Stimulated activated naive CD4-positive, alpha-beta T cell (primary cell): ENCODE measurements around the gene TMEM266.

Source experiments
- DNase-seq, 6 experiments: peaks; one replicate each; lab custom pipeline; 2025; lab: John Stamatoyannopoulos, UW

The TMEM266 gene

DNA sequence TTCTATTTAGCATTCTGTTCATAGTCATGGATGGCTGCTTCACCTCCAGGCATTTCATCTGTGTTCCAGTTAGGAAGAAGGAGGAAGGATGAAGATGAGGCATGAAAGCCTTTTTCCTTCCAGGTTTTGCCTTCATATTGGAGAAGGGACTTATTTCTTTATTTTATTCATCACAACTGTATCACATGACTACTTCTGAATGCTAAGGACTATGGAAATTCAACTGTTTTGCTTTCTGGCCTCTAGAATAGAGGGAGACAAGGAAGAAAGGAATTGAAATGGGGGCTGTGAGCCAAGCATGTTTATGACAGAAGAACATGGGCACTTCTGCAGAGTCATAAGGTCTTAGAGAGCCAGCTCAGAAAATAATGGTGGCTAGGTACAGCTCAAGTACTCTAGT lies 10.4 kb downstream of the TMEM266 start:
- DNase-seq: no peak

DNA sequence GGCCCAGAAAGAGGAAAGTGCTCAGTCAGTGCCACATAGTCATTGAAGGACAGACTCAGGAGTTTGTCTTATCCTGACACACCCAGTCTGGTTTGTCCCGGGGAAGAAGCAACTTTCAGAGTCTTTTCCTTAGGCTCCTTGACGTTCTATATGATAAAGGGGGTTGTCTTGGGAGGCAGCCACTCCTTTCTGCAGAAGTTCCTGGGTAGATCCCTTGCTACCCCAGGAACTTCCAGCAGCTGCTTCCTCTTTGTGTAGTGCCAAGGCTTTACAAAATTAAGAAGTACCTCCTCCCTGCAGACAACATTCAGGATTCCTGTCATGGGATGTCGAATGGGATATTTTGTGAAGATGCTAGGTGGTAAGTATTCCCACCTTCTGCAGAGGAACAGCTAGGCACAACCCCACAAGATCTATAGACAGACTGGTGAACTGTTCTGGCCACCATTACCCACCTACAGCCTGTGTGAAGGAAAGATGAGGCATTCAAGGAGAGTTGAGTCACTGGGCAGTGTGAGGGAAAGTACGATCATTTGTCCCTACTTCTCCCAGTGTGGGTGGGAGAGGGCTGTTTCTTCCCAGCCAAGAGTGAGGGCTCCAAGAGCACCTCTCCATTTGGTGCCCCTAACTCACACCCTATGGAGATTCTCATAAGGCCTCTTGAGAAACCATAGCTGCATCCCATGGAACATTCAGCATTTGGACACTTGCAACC lies 11.3 kb downstream of the TMEM266 start:
- DNase-seq: no peak

DNA sequence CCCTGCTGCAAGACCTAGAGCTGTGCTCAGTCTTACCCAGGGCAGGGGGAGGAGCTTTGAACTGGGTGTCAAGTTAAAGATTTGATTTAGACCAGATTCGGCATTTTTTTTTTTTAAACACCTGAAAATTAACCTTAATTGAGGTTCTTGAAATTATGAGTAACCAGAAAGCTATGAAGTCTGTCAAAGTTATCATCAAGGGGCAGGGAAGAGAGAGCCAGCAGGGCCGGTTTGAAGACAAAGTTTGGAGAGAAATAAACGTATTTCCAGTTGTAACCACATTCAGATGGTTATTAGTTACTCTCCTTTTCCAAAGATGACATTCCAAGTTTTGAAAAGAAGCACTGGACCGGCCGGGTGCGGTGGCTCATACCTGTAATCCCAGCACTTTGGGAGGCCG lies 12.0 kb downstream of the TMEM266 start:
- no peak for DNase-seq

DNA sequence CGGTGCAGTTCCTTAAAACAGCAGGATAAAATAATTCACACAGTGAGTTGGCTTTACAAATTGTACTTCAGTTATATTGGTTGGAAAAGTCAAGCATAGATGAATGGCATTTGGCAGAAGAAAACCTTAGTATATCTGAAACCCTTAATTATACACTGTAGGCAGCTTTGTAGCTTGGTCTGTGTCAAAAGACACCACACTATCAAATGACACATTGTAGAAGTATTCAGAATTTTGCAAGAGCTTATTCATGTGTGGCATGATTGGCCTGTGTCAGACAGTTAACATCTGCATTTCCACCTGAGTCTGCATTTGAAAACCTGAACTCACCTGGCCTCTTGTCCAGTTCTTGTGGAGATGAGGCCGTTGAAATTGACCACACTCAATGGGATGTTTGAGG lies 13.8 kb downstream of the TMEM266 start:
- no peak for DNase-seq

DNA sequence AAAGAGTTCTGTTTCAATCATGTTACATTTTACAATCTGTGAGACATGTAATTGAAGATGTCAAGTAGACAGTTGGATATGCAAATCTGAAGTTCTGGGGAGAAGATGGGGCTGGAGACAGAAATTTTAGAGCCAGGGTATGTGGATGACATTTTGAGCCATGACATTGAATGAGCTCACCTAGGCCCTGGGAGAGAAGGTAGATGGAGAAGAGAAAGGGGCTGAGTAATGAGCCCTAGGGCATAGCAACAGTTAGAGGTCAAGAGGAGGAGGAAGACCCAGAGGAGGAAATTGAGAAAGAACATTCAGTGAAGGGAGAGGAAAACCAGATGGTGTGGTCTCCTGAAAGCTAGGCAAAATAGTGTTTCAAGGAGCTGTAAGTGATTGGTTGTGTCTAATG lies 15.3 kb downstream of the TMEM266 start:
- DNase-seq: no peak

DNA sequence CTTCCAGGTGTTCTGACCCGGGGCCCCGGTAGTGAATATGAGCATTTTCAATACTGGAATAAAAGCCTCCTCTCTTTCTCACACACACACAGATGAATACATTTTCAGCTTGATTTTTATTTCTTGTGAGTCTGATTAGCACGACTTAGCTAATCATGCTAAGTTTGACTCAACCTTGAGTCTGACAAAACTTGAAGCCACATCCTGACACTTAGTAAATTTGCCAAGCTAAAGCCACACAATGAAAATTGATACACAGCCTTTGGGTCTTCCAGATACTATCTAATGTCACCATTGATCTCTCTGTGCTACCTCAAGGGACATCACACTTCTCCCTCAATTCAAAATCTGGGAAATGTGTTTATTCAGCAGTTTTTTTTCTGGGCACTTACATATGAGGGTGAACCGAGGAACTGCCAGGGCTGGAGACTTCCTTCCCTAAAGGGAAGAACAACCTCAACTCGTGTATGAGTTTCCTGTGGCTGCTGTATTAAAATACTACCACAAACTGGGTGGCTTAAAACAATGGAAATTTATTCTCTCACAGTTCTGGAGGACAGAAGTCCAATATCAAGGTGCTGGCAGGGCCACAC lies 18.6 kb downstream of the TMEM266 start:
- no peak for DNase-seq

DNA sequence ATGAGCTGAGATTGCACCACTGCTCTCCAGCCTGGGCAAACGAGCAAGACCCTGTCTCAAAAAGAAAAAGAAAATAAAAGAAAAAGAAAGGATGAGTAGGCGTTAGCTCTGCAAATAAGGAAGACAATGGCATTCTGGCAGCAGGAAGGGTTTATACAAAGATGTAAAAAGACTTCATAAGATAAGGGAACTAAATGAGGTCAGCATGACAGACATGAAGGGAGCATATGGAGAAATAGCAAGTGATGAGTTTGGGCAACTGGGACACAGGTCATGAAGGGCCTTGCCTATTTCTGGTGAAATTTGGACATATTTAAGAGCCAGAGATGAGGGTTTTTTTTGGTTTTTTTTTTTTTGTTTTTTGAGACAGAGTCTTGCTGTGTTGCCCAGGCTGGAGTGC lies 24.5 kb downstream of the TMEM266 start:
- DNase-seq: no peak

DNA sequence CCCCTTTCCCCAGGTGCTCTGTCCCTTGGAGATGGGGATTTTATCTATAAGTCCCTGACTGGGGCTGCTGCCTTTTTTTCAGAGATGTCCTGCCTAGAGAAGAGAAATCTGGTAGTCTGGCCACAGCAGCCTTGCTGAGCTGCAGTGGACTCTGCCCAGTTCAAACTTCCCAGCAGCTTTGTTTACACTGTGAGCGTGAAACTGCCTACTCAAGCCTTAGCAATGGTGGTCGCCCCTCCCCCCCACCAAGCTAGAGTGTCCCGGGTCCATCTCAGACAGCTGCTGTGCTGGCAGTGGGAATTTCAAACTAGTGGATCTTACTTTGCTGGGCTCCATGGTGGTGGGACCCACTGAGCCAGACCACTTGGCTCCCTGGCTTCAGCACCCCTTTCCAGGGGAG lies 38.9 kb downstream of the TMEM266 start:
- DNase-seq: no peak

DNA sequence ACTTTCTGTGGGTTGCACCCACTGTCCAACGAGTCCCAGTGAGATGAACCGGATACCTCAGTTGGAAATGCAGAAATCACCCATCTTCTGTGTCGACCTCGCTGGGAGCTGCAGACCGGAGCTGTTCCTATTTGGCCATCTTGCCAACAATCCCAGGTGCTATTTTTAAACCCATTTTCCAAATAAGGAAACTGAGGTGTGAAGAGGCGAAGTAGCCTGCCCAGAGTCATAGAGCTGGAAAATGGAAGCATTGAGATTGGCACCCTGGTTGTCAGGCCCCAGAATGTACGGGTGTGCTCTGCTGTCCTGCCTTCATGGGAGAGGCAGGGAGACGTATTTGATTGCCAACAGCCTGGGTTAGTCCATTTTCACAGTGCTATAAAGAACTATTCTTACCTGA lies 39.6 kb downstream of the TMEM266 start:
- no peak for DNase-seq

DNA sequence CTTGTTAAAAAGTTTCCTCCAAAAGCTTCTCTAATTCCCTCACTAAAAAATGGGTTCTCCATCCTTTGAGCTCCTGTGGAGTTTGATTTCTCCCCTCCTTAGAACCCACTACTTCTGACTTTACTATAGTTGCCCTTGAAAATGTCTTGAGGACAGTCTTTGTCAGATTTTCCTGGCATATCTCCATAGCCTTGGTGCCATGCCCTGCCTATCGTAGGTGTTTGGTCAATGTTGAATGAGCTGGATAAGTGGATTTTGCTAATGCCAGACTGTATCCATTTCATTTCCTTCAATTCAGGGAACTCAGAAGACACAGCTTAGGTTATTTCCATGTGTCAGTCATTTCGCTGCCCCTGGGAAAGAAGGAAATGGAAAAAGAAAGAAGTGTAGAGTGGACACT lies 40.6 kb downstream of the TMEM266 start:
- no peak for DNase-seq

DNA sequence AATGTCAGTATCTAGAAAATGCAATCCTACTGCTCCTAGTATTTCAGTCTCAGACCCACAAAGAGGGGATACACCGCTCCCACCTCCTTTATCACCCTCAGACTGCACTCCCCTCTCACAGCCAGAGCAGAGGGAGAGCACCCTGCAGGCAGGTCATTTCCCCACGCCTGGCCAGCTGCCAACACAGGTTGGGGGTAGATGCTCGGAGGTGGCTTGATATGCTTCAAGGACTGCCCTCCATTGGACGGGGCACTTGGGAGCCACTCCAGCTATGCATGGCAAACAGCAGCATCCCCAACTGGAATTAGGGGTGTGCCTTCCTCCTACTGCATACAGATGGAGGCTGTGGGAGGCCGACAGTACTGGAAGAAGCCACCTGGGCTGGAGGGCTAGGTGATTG lies 41.9 kb downstream of the TMEM266 start:
- no peak for DNase-seq

DNA sequence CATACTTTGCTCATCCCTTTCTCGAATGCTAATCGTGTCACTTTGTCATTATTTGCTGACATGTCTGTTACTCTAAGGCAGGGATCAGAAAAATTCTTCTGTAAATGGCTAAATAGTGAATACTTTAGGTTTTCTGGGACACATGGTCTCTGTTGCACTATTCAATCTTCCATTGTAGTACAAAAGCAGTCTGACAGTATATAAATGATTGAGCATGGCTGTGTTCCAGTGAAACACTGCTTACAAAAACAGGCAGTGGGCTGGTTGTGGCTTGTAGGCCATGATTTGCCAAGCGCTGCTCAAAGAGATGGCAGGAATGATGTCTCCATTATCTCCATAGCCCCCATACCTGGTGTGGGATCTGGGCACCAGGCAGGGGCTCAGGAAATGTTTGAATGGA lies 45.6 kb downstream of the TMEM266 start:
- no peak for DNase-seq

DNA sequence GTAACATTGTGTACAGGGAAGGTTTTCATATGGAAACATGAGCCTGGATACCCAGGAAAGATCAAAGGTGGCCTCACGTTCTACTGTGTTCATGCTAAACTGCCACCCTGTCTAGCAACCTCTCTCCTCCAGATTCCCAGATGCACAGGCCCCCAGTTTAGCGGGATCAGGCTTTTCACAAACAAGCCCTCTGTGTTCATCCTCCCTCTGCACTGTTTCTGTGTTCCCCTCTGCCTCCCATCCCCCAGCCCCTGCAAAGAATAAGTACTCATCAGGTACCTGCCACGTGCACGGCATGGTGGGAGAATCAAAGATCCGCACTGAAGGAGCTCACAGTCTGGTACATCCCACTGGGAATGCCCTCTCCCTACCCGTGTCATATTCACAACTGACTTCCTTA lies 46.1 kb downstream of the TMEM266 start:
- DNase-seq: no peak

DNA sequence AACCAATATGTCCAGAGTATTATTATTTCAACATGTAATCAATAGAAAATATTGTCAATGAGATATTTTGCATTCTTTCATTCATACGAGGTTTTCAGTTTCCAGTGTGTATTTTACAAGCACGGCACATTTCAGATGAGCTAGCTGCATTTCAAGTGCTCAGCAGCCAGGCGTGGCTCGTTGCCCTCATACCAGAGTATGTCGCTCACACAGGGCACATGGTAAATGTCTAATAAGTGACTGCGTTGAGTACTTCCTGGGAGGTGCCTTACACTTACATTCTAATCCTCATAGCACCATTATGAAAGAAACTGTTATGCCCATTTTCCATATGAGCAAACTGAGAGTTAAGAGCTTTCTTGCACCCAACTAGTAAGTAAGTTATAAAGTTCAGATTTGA lies 47.4 kb downstream of the TMEM266 start:
- DNase-seq: no peak

DNA sequence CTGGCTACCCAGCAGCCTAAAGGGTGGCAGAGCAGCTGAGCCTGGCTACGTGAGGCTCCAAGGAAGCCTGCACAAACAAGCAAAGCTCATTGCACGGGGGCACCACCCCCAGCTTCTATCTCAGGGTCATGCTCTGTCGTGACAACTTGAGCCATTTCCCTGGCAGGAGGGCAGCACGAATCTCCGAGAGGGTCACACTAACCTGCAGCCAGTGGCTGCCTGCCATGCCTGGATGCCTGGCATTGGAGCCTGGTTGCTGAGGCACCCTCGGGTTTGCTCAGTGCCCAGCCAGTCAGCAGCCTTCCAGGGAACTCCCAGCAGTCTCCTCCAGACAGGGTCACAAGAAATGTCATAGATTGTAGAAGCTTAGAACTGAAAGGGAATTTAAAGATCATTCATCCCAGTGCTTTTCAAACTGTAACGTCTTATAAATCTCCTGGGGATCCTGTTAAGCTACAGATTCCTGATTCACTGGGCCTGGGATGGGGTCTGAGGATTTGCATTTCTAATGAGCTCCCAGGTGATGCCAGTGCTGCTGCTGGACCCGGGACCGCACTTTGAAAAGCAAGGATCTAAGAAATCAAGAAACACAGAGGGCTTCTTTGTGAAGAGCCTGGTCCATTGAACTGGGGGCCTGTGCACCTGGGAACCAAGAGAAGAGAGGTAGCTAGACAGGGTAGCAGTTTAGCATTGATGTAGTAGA lies 48.4 kb downstream of the TMEM266 start:
- no peak for DNase-seq

DNA sequence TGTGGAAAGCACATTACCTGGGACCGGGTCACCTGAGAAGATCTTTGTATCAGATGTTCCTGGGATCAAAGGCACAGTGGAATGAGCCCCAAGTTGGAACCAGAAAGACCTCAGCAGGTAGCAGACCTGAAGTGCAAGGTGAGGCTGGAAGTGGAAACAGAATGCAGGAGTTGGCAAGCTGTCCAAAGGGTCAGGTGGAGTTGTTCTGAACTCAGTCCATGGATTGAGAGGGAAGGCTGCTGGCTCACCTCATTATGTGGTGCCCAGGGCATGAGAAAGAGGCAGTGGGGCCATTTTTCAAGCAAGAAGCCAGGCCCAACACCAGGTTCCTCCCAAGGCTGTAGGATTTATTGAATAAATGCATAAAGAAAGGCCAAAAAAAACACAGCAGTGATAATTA lies 49.3 kb downstream of the TMEM266 start:
- no peak for DNase-seq

DNA sequence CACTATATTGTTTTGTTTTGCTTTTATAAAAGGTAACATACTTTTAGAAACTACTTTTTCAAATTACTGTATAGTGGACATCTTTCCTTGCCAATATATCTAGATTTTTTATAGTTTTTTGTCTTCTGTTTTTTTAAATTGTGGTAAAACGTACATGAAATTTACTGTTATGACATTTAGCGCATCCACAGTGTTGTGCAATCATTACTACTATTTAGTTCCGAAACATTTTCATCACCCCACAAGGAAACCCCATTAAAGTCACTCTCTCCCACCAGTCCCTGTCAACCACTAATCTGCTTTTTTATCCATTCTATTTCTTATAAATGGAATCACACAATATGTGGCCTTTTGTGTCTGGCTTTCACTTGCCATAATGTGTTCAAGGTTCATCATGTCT lies 54.8 kb downstream of the TMEM266 start:
- no peak for DNase-seq

DNA sequence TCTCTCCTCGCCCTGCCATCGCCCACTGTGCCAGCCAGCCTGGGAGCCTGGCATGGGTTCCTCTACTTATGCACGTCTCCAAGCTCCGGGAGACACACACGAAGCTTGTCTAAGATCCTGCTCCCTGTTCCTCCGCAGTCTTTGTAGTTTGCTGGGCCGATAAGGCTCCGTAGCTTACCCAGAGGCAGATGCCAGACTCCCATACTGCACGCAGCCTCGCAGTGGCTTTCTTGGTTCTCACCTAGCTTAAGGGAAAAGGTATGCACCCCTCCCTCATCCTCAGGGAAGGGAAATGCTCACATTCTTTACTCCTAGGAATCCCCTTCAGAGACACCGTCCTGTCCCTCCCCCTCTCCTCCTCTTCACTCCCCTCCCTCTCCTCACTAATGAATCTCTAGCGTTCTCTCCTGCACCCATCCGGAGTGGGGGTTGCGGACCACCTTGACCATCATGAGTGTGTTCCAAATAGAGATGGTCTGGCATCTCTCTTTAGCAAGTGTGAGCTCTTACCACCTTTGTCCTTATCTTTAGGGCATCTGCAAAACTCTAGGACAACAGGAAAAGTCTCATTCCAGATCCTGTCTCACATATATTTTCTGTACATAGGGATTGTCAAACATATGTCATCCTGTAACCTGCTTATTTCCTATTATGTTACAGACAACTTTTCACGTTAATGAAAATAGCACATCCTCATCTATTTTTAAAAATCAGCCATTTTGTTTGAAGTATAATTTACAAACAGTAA lies 56.5 kb downstream of the TMEM266 start:
- no peak for DNase-seq

DNA sequence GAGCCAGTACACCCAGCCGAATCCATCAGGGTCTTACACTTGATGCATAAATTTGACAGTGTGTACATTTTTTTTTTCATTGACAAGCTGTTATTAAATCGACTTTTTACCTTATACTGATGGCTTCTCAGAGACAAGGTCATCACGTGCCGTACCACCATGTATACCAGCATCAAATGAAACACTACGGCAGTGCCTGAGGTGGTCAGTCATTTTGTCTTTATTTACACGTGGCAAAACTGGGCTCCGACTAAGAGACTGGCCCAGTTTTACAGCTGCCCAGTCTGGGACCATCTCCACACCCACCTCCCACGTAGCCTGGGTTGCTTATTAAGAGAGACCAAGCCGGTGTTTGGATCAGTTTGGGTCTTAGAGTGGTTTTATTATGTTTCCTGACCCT lies 57.4 kb downstream of the TMEM266 start:
- no peak for DNase-seq

DNA sequence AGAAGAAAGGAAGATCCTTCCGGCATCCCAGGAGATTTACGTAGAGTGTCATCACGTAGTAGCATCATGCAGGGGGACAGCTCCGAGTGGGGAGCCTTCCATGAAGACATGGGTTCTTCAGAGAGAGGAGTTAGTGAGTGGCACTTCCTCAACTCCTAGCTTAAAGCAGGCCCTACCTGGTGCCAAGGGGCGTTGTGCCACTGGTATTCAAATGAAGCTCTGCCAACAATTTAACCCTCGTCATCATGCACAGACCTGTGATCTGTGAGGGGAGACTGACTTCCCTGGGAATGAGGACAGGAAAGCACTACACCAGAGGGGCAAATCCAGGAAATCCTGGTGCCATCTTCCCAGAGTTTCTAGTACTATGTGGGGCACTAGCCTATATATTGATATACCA lies 59.0 kb downstream of the TMEM266 start:
- DNase-seq: no peak

DNA sequence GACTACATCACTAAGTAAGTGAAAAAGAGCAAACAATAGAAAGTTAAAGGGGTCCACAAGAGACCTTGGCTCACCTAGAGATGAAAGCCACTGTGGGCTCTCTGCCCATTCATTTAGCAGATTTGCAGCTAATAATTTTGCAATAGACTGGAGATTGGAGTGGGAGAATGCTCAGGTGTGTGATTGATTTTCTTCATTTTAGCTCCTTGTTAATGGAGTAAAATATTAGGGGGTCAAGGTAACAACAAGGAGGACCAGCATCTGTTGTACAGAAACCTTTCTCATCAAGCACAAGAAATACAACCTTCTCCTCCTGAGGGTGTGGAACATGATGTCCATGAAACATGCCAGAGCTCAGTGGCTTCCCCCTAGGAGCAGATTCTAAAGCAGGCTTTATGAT lies 63.2 kb downstream of the TMEM266 start:
- DNase-seq: no peak

DNA sequence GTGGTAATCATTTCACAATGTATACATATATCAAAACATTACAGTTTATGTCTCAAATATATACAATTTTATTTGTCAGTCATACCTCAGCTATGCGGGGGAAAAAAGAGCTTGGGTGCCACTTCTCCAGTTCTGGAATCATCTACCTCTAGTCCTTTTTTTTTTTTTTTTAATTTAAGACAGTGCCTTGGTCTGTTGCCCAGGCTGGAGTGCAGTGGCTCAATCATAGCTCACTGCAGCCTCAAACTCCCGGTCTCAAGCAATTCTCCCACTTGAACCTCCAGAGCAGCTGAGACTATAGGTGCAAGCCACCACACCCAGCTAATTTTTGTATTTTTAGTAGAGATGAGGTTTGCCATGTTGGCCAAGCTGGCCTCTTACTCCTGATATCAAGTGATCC lies 67.4 kb downstream of the TMEM266 start:
- no peak for DNase-seq

DNA sequence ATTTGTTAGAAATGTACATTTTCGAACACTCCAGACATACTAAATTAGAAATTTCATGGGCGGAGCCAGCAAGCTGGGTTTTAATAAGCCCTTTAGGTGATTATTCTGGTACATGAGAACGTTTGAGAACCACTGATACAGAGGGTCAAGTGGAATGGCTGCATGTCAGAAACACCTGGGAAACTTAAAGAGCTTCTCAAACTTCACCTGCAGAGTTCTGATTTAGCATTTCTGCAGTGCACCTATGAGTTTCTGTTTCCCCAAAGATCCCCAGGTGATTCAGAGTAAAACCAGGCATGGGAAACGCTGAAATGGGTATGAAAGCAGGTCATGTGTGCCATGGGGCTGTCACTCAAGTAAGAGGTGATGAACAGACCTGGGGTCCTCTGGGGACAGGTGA lies 68.1 kb downstream of the TMEM266 start:
- no peak for DNase-seq
